Natural killer cell (primary cell): ENCODE measurements around the gene VPS9D1. TPM values are rescaled to one million over a fixed set of nuclear protein-coding genes. Genes with fewer than 3 reads are reported as not detected.

ENCODE experiments used
- ATAC-seq, 3 donors: fragments of 150-1000 bp in 2 of 3; fragments of 200-7000 bp in 1 of 3; cut with Tn5 transposase; 1 replicate in 1 of 3; 2 replicates in 2 of 3; pipeline ENCODE4 v1.10.0; 2021; ENCODE audit warnings: mild to moderate bottlenecking in 2 of 3, moderate library complexity in 2 of 3
- DNase-seq, 2 donors: peaks; one replicate each; pipeline versions ENCODE4 v3.0.0 to v3.0.0-alpha.2; 2013 to 2021; ENCODE audit warnings: mixed read lengths in 1 of 2
- H3K27ac ChIP-seq: one replicate; pipeline ENCODE4 v1.5.1; 2013; ENCODE audit warnings: mild to moderate bottlenecking, low read length
- H3K27me3 ChIP-seq: one replicate; pipeline ENCODE4 v1.6.1; 2013; ENCODE audit warnings: low read length; ENCODE audit not compliant: control insufficient read depth, insufficient read depth
- H3K36me3 ChIP-seq: one replicate; pipeline ENCODE4 v1.6.1; 2013; ENCODE audit warnings: low read length; ENCODE audit not compliant: control insufficient read depth, insufficient read depth
- H3K4me1 ChIP-seq: one replicate; pipeline ENCODE4 v1.6.1; 2013; ENCODE audit warnings: low read length; ENCODE audit not compliant: control insufficient read depth, insufficient read depth
- H3K4me3 ChIP-seq: one replicate; pipeline ENCODE4 v1.5.1; 2013; ENCODE audit warnings: low read length
- H3K9me3 ChIP-seq: one replicate; pipeline ENCODE4 v1.6.1; 2013; ENCODE audit warnings: low read length; ENCODE audit not compliant: control insufficient read depth, insufficient read depth
- H3K27ac Mint-ChIP-seq, 2 donors: one replicate each; pipeline ENCODE4 v1.8.0; 2022; ENCODE audit warnings: mild to moderate bottlenecking in 2 of 2, mixed read lengths in 2 of 2, moderate library complexity in 1 of 2
- H3K27me3 Mint-ChIP-seq, 2 donors: one replicate each; pipeline ENCODE4 v1.8.0; 2022; ENCODE audit warnings: low read depth in 2 of 2, mixed read lengths in 2 of 2
- H3K36me3 Mint-ChIP-seq: one replicate; pipeline ENCODE4 v1.8.0; 2022; ENCODE audit warnings: mixed read lengths
- H3K4me1 Mint-ChIP-seq, 2 donors: one replicate each; pipeline ENCODE4 v1.8.0; 2022; ENCODE audit warnings: mixed read lengths in 2 of 2
- H3K4me3 Mint-ChIP-seq: one replicate; pipeline ENCODE4 v1.8.0; 2022; ENCODE audit warnings: mild to moderate bottlenecking, moderate library complexity, mixed read lengths
- H3K9me3 Mint-ChIP-seq, 2 donors: one replicate each; pipeline ENCODE4 v1.8.0; 2022; ENCODE audit warnings: mixed read lengths in 2 of 2
- WGBS: methylation state at CpG from one replicate; pipeline ENCODE4 v1.1.7; 2013; ENCODE audit warnings: missing lambda C conversion rate; ENCODE audit not compliant: insufficient coverage; 5-methylcytosine and 5-hydroxymethylcytosine counted together
- intact Hi-C: fragments of 100-400 bp; cut with micrococcal nuclease; formaldehyde crosslinking; loops from one replicate; pipeline ENCODE4 v1.14.2; 2022
- total RNA-seq, 4 donors: library from RNA; stranded (reverse); fragments of 120-200 nt in 1 of 4; gene quantifications; one replicate each; pipeline versions ENCODE4 v1.2.3 to v1.2.4, GENCODE V29; 2013 to 2022
- TF ChIP-seq, protein P1 (sequence below): fragments of 200-600 bp; IDR thresholded peaks from one replicate; pipeline ENCODE4 v1.8.0; 2022; ENCODE audit warnings: antibody characterized with exemption

VPS9D1 gene
- total RNA-seq, 3 donors from 2014 or later (not counting 1 experiment from before 2014, with no cell fraction given), result 31.7 to 43.0 (median 35.4) TPM

GRCh38 chr16:89709716-89710432, 10.8 kb downstream of the VPS9D1 start:
- no peaks in the 10 kb centered on the region for H3K27me3 ChIP-seq
- H3K36me3 ChIP-seq, result no peaks in the 10 kb centered on the region
- no peaks in the 10 kb centered on the region for H3K9me3 ChIP-seq
- intact Hi-C loops, result loop anchor here (5.0 kb wide), 2 partner anchors 52 to 202 kb away; no protein-coding TSS in a partner anchor
- TF ChIP-seq, protein P1, sequence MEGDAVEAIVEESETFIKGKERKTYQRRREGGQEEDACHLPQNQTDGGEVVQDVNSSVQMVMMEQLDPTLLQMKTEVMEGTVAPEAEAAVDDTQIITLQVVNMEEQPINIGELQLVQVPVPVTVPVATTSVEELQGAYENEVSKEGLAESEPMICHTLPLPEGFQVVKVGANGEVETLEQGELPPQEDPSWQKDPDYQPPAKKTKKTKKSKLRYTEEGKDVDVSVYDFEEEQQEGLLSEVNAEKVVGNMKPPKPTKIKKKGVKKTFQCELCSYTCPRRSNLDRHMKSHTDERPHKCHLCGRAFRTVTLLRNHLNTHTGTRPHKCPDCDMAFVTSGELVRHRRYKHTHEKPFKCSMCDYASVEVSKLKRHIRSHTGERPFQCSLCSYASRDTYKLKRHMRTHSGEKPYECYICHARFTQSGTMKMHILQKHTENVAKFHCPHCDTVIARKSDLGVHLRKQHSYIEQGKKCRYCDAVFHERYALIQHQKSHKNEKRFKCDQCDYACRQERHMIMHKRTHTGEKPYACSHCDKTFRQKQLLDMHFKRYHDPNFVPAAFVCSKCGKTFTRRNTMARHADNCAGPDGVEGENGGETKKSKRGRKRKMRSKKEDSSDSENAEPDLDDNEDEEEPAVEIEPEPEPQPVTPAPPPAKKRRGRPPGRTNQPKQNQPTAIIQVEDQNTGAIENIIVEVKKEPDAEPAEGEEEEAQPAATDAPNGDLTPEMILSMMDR, result no peak
- no peak for DNase-seq
- Mint-ChIP-seq H3K4me3 (no peak overlapping the region), H3K27ac (no peak overlapping the region), H3K27me3 (no peaks in the 10 kb centered on the region), H3K4me1 (peaks cover 6% of the 10 kb centered on the region in 2 donors), H3K36me3 (no peaks in the 10 kb centered on the region), H3K9me3 (no peaks in the 10 kb centered on the region)
- no peak for ATAC-seq
- no peak overlapping the region for H3K27ac ChIP-seq
- WGBS, result 91% methylated on average over 19 of the region's 19 CpGs
- H3K4me1 ChIP-seq, result peaks cover 26% of the 10 kb centered on the region
- no peak overlapping the region for H3K4me3 ChIP-seq

GRCh38 chr16:89709166-89709565, 11.5 kb downstream of the VPS9D1 start:
- H3K4me3 ChIP-seq, result no peak overlapping the region
- Mint-ChIP-seq H3K4me1 (peaks cover 6% of the 10 kb centered on the region in 2 donors), H3K27ac (no peak overlapping the region), H3K27me3 (no peaks in the 10 kb centered on the region), H3K36me3 (no peaks in the 10 kb centered on the region), H3K4me3 (no peak overlapping the region), H3K9me3 (no peaks in the 10 kb centered on the region)
- no peaks in the 10 kb centered on the region for H3K36me3 ChIP-seq
- H3K27ac ChIP-seq, result no peak overlapping the region
- intact Hi-C loops, result loop anchor here (5.0 kb wide), 2 partner anchors 53 to 203 kb away; no protein-coding TSS in a partner anchor
- TF ChIP-seq, protein P1, result no peak
- no peaks in the 10 kb centered on the region for H3K9me3 ChIP-seq
- DNase-seq (no peak), ATAC-seq (no peak)
- no peaks in the 10 kb centered on the region for H3K27me3 ChIP-seq
- peaks cover 26% of the 10 kb centered on the region for H3K4me1 ChIP-seq
- WGBS, result 97% methylated on average over 10 of the region's 10 CpGs

- no peak overlapping the region for H3K27ac Mint-ChIP-seq
- H3K9me3 ChIP-seq, result no peaks in the 10 kb centered on the region
- 96% methylated on average over 19 of the region's 19 CpGs for WGBS
- ATAC-seq (no peak), DNase-seq (no peak)
- no peak overlapping the region for H3K4me3 ChIP-seq
- peaks cover 26% of the 10 kb centered on the region for H3K4me1 ChIP-seq
- TF ChIP-seq, protein P1, result no peak
- no peaks in the 10 kb centered on the region for H3K27me3 Mint-ChIP-seq
- no peaks in the 10 kb centered on the region for H3K36me3 Mint-ChIP-seq
- H3K9me3 Mint-ChIP-seq, result no peaks in the 10 kb centered on the region
- intact Hi-C loops, result loop anchor here (5.0 kb wide), 2 partner anchors 54 to 204 kb away; no protein-coding TSS in a partner anchor
- no peak overlapping the region for H3K27ac ChIP-seq
- H3K27me3 ChIP-seq, result no peaks in the 10 kb centered on the region
- H3K36me3 ChIP-seq, result no peaks in the 10 kb centered on the region
- no peak overlapping the region for H3K4me3 Mint-ChIP-seq
- peaks cover 6% of the 10 kb centered on the region in 2 donors for H3K4me1 Mint-ChIP-seq
These were observed 12.2 kb downstream of the VPS9D1 start for GRCh38 chr16:89708481-89708931.
